ENCODE data around the gene NR6A1. TPM values are rescaled to one million over a fixed set of nuclear protein-coding genes. Genes with fewer than 3 reads are reported as not detected.

The NR6A1 gene
- total RNA-seq, 1 donor from 2014 or later, result 63.8 TPM

DNA sequence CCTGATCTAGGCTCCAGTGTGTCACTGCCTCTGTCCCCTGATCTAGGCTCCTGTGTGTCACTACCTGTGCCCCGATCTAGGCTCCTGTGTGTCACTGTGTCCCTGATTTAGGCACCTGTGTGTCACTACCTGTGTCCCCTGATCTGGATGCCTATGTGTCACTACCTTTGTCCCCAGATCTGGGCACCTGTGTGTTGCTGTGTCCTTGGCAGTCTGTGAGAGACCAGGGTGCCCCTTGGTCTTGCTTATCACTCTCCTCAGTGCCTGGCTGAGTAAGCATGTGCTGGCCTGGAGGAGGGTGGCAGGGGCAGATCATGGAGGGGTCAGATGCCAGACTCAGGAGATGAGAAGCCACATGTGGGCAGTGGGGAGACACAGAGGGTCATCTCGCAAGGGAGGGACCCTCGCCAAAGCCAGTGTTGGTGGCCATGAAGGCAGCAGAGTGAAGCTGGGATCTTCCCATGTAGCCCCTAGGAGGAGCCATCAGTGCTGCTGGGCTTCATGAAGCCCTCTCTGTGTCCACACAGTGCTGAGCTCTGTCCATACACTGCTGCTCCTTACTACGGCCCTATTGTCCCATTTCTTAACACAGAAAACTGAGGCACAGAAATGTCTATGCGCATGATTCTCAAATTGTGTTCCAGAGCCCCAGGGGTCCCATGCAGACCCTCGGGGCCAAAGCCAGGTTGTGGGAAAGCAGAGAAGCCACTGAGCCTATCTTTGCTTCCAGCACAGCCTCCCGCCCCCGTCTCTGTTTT is 21.3 kb upstream of the NR6A1 start:
- TF ChIP-seq, protein P1, sequence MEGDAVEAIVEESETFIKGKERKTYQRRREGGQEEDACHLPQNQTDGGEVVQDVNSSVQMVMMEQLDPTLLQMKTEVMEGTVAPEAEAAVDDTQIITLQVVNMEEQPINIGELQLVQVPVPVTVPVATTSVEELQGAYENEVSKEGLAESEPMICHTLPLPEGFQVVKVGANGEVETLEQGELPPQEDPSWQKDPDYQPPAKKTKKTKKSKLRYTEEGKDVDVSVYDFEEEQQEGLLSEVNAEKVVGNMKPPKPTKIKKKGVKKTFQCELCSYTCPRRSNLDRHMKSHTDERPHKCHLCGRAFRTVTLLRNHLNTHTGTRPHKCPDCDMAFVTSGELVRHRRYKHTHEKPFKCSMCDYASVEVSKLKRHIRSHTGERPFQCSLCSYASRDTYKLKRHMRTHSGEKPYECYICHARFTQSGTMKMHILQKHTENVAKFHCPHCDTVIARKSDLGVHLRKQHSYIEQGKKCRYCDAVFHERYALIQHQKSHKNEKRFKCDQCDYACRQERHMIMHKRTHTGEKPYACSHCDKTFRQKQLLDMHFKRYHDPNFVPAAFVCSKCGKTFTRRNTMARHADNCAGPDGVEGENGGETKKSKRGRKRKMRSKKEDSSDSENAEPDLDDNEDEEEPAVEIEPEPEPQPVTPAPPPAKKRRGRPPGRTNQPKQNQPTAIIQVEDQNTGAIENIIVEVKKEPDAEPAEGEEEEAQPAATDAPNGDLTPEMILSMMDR (IDR thresholded peaks at IDR 0.05; ENCODE audit: unreplicated experiment), result no peak
- DNase-seq (ENCODE audit: low spot score), result no peak
- H3K9me3 Mint-ChIP-seq (ENCODE audit: unreplicated experiment), result no peaks in the 10 kb centered on the region

DNA sequence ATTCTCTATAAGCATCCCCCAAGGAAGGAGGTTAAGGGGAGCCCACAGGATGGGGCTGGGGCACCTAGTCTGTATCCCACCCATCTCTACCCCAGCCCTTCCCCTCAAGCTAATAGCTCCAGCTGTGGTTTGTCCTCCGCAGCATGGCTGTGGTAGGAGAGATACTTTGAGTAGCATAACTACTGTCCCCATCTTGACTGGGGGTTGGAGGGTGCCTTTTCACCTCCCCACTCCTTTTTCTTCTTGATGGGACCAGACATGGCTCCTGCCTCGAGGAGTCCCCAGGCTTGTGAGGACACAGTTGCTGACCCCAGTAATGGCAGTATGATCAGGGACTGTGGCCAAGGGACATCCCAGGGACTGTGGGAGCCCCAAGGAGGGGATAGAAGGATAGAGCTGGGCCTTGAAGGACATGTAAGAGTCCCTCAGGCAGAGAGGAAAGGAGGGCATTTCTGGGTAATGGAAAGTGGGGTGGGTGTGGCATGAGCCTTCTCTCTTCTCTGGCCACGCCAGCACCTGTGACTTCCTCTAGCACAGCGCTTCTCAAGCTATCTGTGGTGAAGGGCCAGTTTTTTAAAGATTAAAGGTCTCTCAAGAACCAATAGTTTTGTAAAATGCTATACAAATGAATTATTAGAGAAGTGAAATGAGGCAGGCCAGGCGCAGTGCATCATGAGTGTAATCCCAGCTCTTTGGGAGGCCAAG is 19.8 kb upstream of the NR6A1 start:
- no peak overlapping the region for H3K4me3 Mint-ChIP-seq (ENCODE audit: unreplicated experiment)
- TF ChIP-seq, protein P1 (IDR thresholded peaks at IDR 0.05; ENCODE audit: unreplicated experiment), result no peak
- peaks cover 13% of the 10 kb centered on the region for H3K4me1 Mint-ChIP-seq (ENCODE audit: unreplicated experiment)
- no peak for DNase-seq (ENCODE audit: low spot score)
- peaks cover 5% of the 10 kb centered on the region for H3K27me3 Mint-ChIP-seq (ENCODE audit: unreplicated experiment)
- no peak overlapping the region for H3K27ac Mint-ChIP-seq (ENCODE audit: unreplicated experiment)
- no peaks in the 10 kb centered on the region for H3K36me3 Mint-ChIP-seq (ENCODE audit: low read depth, unreplicated experiment)
- H3K9me3 Mint-ChIP-seq (ENCODE audit: unreplicated experiment), result no peaks in the 10 kb centered on the region

More for the DNA sequence above, 21.3 kb upstream of the NR6A1 start:
- H3K36me3 Mint-ChIP-seq (ENCODE audit: low read depth, unreplicated experiment), result no peaks in the 10 kb centered on the region
- peaks cover 27% of the 10 kb centered on the region for H3K4me1 Mint-ChIP-seq (ENCODE audit: unreplicated experiment)
- H3K27ac Mint-ChIP-seq (ENCODE audit: unreplicated experiment), result no peak overlapping the region
- no peak overlapping the region for H3K4me3 Mint-ChIP-seq (ENCODE audit: unreplicated experiment)
- H3K27me3 Mint-ChIP-seq (ENCODE audit: unreplicated experiment), result peaks cover 7% of the 10 kb centered on the region

DNA sequence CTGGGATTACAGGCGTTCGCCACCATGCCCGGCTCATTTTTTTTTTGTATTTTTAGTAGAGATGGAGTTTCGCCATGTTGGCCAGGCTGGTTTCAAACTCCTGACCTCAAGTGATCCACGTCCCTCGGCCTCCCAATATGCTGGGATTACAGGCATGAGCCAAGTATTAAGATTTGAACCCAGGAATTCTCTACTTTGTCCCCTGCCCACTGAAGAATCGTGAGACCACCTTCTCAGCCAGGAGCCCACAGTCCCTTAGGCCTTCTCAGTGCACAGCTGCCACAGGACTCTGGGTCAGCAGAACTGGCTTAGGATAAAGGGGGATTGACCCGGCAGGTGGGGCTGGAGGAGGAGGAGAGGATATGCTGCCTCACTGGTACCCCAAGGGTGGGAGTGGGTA is 19.2 kb upstream of the NR6A1 start:
- no peak for DNase-seq (ENCODE audit: low spot score)
- Mint-ChIP-seq H3K4me3 (ENCODE audit: unreplicated experiment) (no peak overlapping the region), H3K36me3 (ENCODE audit: low read depth, unreplicated experiment) (no peaks in the 10 kb centered on the region), H3K27ac (ENCODE audit: unreplicated experiment) (no peak overlapping the region), H3K9me3 (ENCODE audit: unreplicated experiment) (no peaks in the 10 kb centered on the region), H3K27me3 (ENCODE audit: unreplicated experiment) (peaks cover 5% of the 10 kb centered on the region), H3K4me1 (ENCODE audit: unreplicated experiment) (peaks cover 13% of the 10 kb centered on the region)
- TF ChIP-seq, protein P1 (IDR thresholded peaks at IDR 0.05; ENCODE audit: unreplicated experiment), result no peak

DNA sequence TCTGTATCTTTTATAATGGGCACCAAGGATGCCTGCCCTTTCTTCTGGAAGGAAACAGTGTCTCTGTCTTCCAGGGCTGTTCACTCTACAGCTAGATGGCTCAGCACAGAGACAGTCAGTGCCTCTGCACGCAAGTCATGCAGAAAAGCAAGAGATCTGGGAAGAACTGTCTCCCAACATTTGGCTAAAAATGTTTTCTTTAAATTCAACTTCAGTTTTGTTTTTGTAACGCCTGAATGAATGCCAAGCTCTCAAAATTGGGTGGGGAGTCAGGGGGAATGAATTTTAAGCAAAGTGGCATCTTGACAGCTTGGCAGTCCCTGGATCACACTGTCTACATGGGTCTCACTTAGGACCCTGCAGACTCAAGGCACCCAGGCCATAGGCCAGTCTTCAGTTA is 18.4 kb upstream of the NR6A1 start:
- Mint-ChIP-seq H3K27ac (ENCODE audit: unreplicated experiment) (no peak overlapping the region), H3K36me3 (ENCODE audit: low read depth, unreplicated experiment) (no peaks in the 10 kb centered on the region), H3K4me3 (ENCODE audit: unreplicated experiment) (no peak overlapping the region), H3K4me1 (ENCODE audit: unreplicated experiment) (peaks cover 13% of the 10 kb centered on the region), H3K9me3 (ENCODE audit: unreplicated experiment) (no peaks in the 10 kb centered on the region), H3K27me3 (ENCODE audit: unreplicated experiment) (peaks cover 5% of the 10 kb centered on the region)
- TF ChIP-seq, protein P1 (IDR thresholded peaks at IDR 0.05; ENCODE audit: unreplicated experiment), result no peak
- DNase-seq (ENCODE audit: low spot score), result no peak

All from endothelial cell (in vitro differentiated cells).